ENCODE data around the gene PKN1.
A peak's percentile ranks its signal among the peaks of the same experiment; 100 is the strongest.
"Not testable (repeated sequence)": the region's sequence is repeated elsewhere in the genome, so short reads cannot be mapped to it uniquely, and the experiment has no call there.

The PKN1 gene

GRCh38 chr19:14492756-14493337, 59.7 kb downstream of the PKN1 start:
- no peak for DNase-seq

GRCh38 chr19:14494411-14494810, 61.3 kb downstream of the PKN1 start:
- DNase-seq = no peak

- DNase-seq = no peak
Measured at GRCh38 chr19:14494910-14495671, 62.0 kb downstream of the PKN1 start.

GRCh38 chr19:14495672-14496028, 62.5 kb downstream of the PKN1 start:
- no peak for DNase-seq

- peak; percentile 90 to 95 (median 90) for DNase-seq
Measured at GRCh38 chr19:14496029-14496833, 63.1 kb downstream of the PKN1 start, which contains the start of gene GIPC1. GIPC1 (minus strand) TSS chr19:14496127; CDS start chr19:14482976, 13,151 bp downstream.

GRCh38 chr19:14496834-14497227, 63.7 kb downstream of the PKN1 start:
- no peak for DNase-seq

- DNase-seq = no peak
Measured at GRCh38 chr19:14497228-14497921, 64.3 kb downstream of the PKN1 start.

- no peak for DNase-seq
Measured at GRCh38 chr19:14502334-14503092, 69.4 kb downstream of the PKN1 start.

- DNase-seq = no peak
Measured at GRCh38 chr19:14503285-14503684, 70.2 kb downstream of the PKN1 start.

GRCh38 chr19:14504575-14504974, 71.5 kb downstream of the PKN1 start:
- DNase-seq = not testable (repeated sequence)

GRCh38 chr19:14505488-14506239, 72.6 kb downstream of the PKN1 start:
- DNase-seq = peak; percentile 68 to 85 (median 77)

- peak; percentile 75 to 78 (median 76) for DNase-seq
Measured at GRCh38 chr19:14507704-14508542, 74.8 kb downstream of the PKN1 start.

GRCh38 chr19:14510311-14511228, 77.5 kb downstream of the PKN1 start:
- DNase-seq = peak; percentile 83 to 98 (median 97)

- peak in 1 of 3 donors; percentile 33 for DNase-seq
Measured at GRCh38 chr19:14511229-14511593, 78.1 kb downstream of the PKN1 start.

- no peak for DNase-seq
Measured at GRCh38 chr19:14512406-14512961, 79.4 kb downstream of the PKN1 start.

GRCh38 chr19:14514215-14514863, 81.2 kb downstream of the PKN1 start:
- no peak for DNase-seq

- no peak for DNase-seq
Measured at GRCh38 chr19:14515501-14516047, 82.5 kb downstream of the PKN1 start.

- DNase-seq = no peak
Measured at GRCh38 chr19:14516048-14516534, 83.0 kb downstream of the PKN1 start.

Data from suppressor macrophage treated with lipopolysaccharide for 1 hour (primary cell).